H1 (cell line): Measurements from ENCODE around the gene TP53I13. TPM values are rescaled to one million over a fixed set of nuclear protein-coding genes. Genes with fewer than 3 reads are reported as not detected.

Experiments
- CTCF ChIA-PET: fragments of 300-600 bp; sonication (Branson Sonifier 250); formaldehyde crosslinking; loops from one replicate; lab custom pipeline; 2021; ENCODE audit not compliant: partially characterized antibody; lab: Charles Lee
- POLR2A ChIA-PET: fragments of 300-600 bp; sonication (Branson Sonifier 250); formaldehyde crosslinking; loops from one replicate; lab custom pipeline; 2021; ENCODE audit warnings: inconsistent platforms; ENCODE audit not compliant: partially characterized antibody; lab: Charles Lee
- DNase-seq, 2 experiments: peaks; one replicate each; pipeline versions ENCODE4 v3.0.0 to v3.0.0-alpha.2; 2010 to 2022; ENCODE audit warnings: low spot score in 2 of 2, low read depth in 1 of 2, mixed read lengths in 1 of 2
- FAIRE-seq: peaks from 2 replicates; lab custom pipeline; 2011; peaks lifted over from hg19 to GRCh38; lab: Jason Lieb, UNC
- H2AFZ ChIP-seq: 2 replicates; pipeline ENCODE4 v1.8.1; 2012; ENCODE audit warnings: low read length, inconsistent platforms
- H2AK5ac ChIP-seq: 2 replicates; pipeline ENCODE4 v1.6.1; 2013; ENCODE audit warnings: low read depth, low read length
- H2BK120ac ChIP-seq: replicated peaks from 2 replicates; pipeline ENCODE3; 2013; ENCODE audit warnings: low read depth, low read length, inconsistent platforms
- H2BK12ac ChIP-seq: 2 replicates; pipeline ENCODE4 v1.6.1; 2013; ENCODE audit warnings: low read depth, low read length
- H2BK15ac ChIP-seq: 2 replicates; pipeline ENCODE4 v1.6.1; 2013; ENCODE audit warnings: low read length
- H2BK20ac ChIP-seq: 2 replicates; pipeline ENCODE4 v1.6.1; 2013; ENCODE audit warnings: low read length
- H2BK5ac ChIP-seq: 2 replicates; pipeline ENCODE4 v1.6.1; 2013; ENCODE audit warnings: low read depth, low read length
- H3K14ac ChIP-seq: 2 replicates; pipeline ENCODE4 v1.6.1; 2013; ENCODE audit warnings: inconsistent platforms; ENCODE audit not compliant: insufficient read length
- H3K18ac ChIP-seq: 2 replicates; pipeline ENCODE4 v1.6.1; 2013; ENCODE audit warnings: low read length; ENCODE audit errors: extremely low read depth
- H3K23ac ChIP-seq: 2 replicates; pipeline ENCODE4 v1.6.1; 2013; ENCODE audit warnings: inconsistent platforms; ENCODE audit not compliant: insufficient read length
- H3K23me2 ChIP-seq: 2 replicates; pipeline ENCODE4 v1.6.1; 2013; ENCODE audit warnings: low read depth, low read length
- H3K27ac ChIP-seq: 2 replicates; pipeline ENCODE4 v1.6.1; 2011; ENCODE audit warnings: low read depth, low read length, inconsistent platforms
- H3K27me3 ChIP-seq, 4 experiments: replicated peaks in 1 of 4; 1 replicate in 1 of 4; 2 replicates in 3 of 4; pipeline versions ENCODE4 v1.6.1 to v1.8.1; 2011 to 2013; ENCODE audit warnings: low read length in 3 of 4, mild to moderate bottlenecking in 3 of 4, inconsistent platforms in 2 of 4, mixed read lengths in 2 of 4, moderate library complexity in 1 of 4; ENCODE audit not compliant: control insufficient read depth in 3 of 4, insufficient read depth in 3 of 4; ENCODE audit errors: extremely low read depth in 1 of 4
- H3K36me3 ChIP-seq, 4 experiments: 2 replicates each; pipeline versions ENCODE4 v1.6.1 to v1.8.1; 2011 to 2013; ENCODE audit warnings: mild to moderate bottlenecking in 4 of 4, low read length in 3 of 4, moderate library complexity in 2 of 4, control low read depth in 1 of 4, inconsistent platforms in 1 of 4; ENCODE audit not compliant: insufficient read depth in 4 of 4, control insufficient read depth in 2 of 4
- H3K4ac ChIP-seq: replicated peaks from 2 replicates; pipeline ENCODE3; 2013; ENCODE audit warnings: low read length, low read depth, mixed read lengths, inconsistent platforms; ENCODE audit not compliant: insufficient read length
- H3K4me1 ChIP-seq, 4 experiments: replicated peaks in 1 of 4; 1 replicate in 1 of 4; 2 replicates in 3 of 4; pipeline versions ENCODE4 v1.6.1 to v1.8.1; 2011 to 2013; ENCODE audit warnings: low read length in 3 of 4, inconsistent platforms in 2 of 4, mixed read lengths in 1 of 4; ENCODE audit not compliant: insufficient read depth in 4 of 4, control insufficient read depth in 3 of 4
- H3K4me2 ChIP-seq, 2 experiments: 2 replicates each; pipeline versions ENCODE4 v1.6.1 to v1.8.1; 2011 to 2013; ENCODE audit warnings: low read depth in 2 of 2, low read length in 2 of 2, control low read depth in 1 of 2, inconsistent platforms in 1 of 2, mild to moderate bottlenecking in 1 of 2; ENCODE audit not compliant: insufficient read depth in 1 of 2
- H3K4me3 ChIP-seq, 4 experiments: fragments of 200-600, 300-600 bp in 1 of 4; sonication (generic), shearing (Covaris generic), sonication (Bioruptor Twin) in 1 of 4; 2 replicates each; pipeline versions ENCODE4 v1.5.1 to v1.8.1; 2011 to 2016; ENCODE audit warnings: low read length in 4 of 4, low read depth in 3 of 4, control low read depth in 2 of 4, inconsistent platforms in 2 of 4, mild to moderate bottlenecking in 2 of 4, mixed read lengths in 1 of 4, moderate library complexity in 1 of 4; ENCODE audit not compliant: insufficient read depth in 2 of 4; ENCODE audit errors: extremely low read depth in 1 of 4
- H3K56ac ChIP-seq: replicated peaks from 2 replicates; pipeline ENCODE3; 2013; ENCODE audit warnings: low read depth, mild to moderate bottlenecking, mixed read lengths, low read length, inconsistent platforms; ENCODE audit not compliant: insufficient read length
- H3K79me1 ChIP-seq: 2 replicates; pipeline ENCODE4 v1.6.1; 2013; ENCODE audit warnings: low read depth, low read length, control low read depth
- H3K79me2 ChIP-seq, 2 experiments: 2 replicates each; pipeline versions ENCODE4 v1.6.1 to v1.8.1; 2012 to 2013; ENCODE audit warnings: low read length in 2 of 2, mild to moderate bottlenecking in 2 of 2, inconsistent platforms in 1 of 2; ENCODE audit not compliant: insufficient read depth in 2 of 2, control insufficient read depth in 1 of 2
- H3K9ac ChIP-seq, 4 experiments: replicated peaks in 1 of 4; 1 replicate in 1 of 4; 2 replicates in 3 of 4; pipeline versions ENCODE4 v1.6.1 to v1.8.1; 2011 to 2013; ENCODE audit warnings: low read depth in 3 of 4, low read length in 3 of 4, control low read depth in 2 of 4, mild to moderate bottlenecking in 2 of 4, moderate library complexity in 2 of 4, inconsistent platforms in 1 of 4; ENCODE audit errors: extremely low read depth in 1 of 4
- H3K9me3 ChIP-seq, 2 experiments: 2 replicates each; pipeline versions ENCODE4 v1.6.1 to v1.8.1; 2012 to 2013; ENCODE audit warnings: mild to moderate bottlenecking in 2 of 2, moderate library complexity in 2 of 2, control low read depth in 1 of 2, inconsistent platforms in 1 of 2, low read depth in 1 of 2, low read length in 1 of 2, mixed read lengths in 1 of 2; ENCODE audit not compliant: insufficient read depth in 2 of 2
- H4K20me1 ChIP-seq, 2 experiments: replicated peaks in 1 of 2; 2 replicates each; pipeline versions ENCODE3 to v1.8.1; 2011 to 2013; ENCODE audit warnings: inconsistent platforms in 2 of 2, low read length in 2 of 2, mild to moderate bottlenecking in 1 of 2; ENCODE audit not compliant: insufficient read depth in 2 of 2, control insufficient read depth in 1 of 2
- H4K5ac ChIP-seq: 2 replicates; pipeline ENCODE4 v1.6.1; 2013; ENCODE audit warnings: low read length, low read depth, mixed read lengths, inconsistent platforms; ENCODE audit not compliant: insufficient read length
- H4K8ac ChIP-seq: 2 replicates; pipeline ENCODE4 v1.8.0; 2013; ENCODE audit warnings: mild to moderate bottlenecking, moderate library complexity, low read length, inconsistent platforms; ENCODE audit not compliant: insufficient read depth; ENCODE audit errors: extremely low read depth
- H4K91ac ChIP-seq: replicated peaks from 2 replicates; pipeline ENCODE3; 2013; ENCODE audit warnings: low read length, mixed read lengths, inconsistent platforms; ENCODE audit not compliant: insufficient read length
- BCL11A ChIP-seq, 2 experiments: IDR thresholded peaks; one replicate each; pipeline ENCODE4 v1.6.1; 2011; ENCODE audit warnings: low read depth in 2 of 2, low read length in 2 of 2, mild to moderate bottlenecking in 2 of 2
- EGR1 ChIP-seq: IDR thresholded peaks from 2 replicates; pipeline ENCODE4 v1.6.1; 2011; ENCODE audit warnings: low read depth, low read length, borderline replicate concordance
- GABPA ChIP-seq: IDR thresholded peaks from 2 replicates; pipeline ENCODE4 v1.6.1; 2011; ENCODE audit warnings: mild to moderate bottlenecking, low read length, moderate library complexity, borderline replicate concordance; ENCODE audit not compliant: insufficient read depth
- JUN ChIP-seq: IDR thresholded peaks from 2 replicates; pipeline ENCODE4 v1.6.1; 2011; ENCODE audit warnings: low read depth, mild to moderate bottlenecking, improper control_type of control experiment, low read length
- KDM4A ChIP-seq: IDR thresholded peaks from one replicate; pipeline ENCODE4 v1.7.1; 2012; ENCODE audit warnings: low read depth, mild to moderate bottlenecking, moderate library complexity, low read length, inconsistent platforms; ENCODE audit not compliant: severe bottlenecking
- RNF2 ChIP-seq: fragments of 200-900, 300-1000 bp; sonication (generic); IDR thresholded peaks from 2 replicates; pipeline ENCODE4 v1.7.1; 2016; ENCODE audit warnings: borderline replicate concordance, low read depth, mild to moderate bottlenecking, antibody characterized with exemption, low read length; ENCODE audit not compliant: poor library complexity, severe bottlenecking; ENCODE audit errors: missing control alignments
- SIX5 ChIP-seq: IDR thresholded peaks from 2 replicates; pipeline ENCODE4 v1.6.1; 2011; ENCODE audit warnings: mild to moderate bottlenecking, low read depth, low read length
- USF2 ChIP-seq: IDR thresholded peaks from 2 replicates; pipeline ENCODE4 v1.6.1; 2011; ENCODE audit warnings: low read length, improper control_type of control experiment
- YY1 ChIP-seq: IDR thresholded peaks from 2 replicates; pipeline ENCODE4 v1.6.1; 2011; ENCODE audit warnings: low read depth, mild to moderate bottlenecking, low read length
- WGBS, 2 experiments: shearing (Covaris generic) in 1 of 2; methylation state at CpG; one replicate each; pipeline versions ENCODE4 v1.1.6 to v1.1.7; 2013 to 2015; ENCODE audit warnings: low lambda C conversion rate in 2 of 2, mixed read lengths in 2 of 2, inconsistent platforms in 1 of 2, low coverage in 1 of 2, missing lambda C conversion rate in 1 of 2; ENCODE audit not compliant: insufficient replicate concordance in 2 of 2, insufficient coverage in 1 of 2, insufficient read length in 1 of 2; ENCODE audit errors: extremely low coverage in 1 of 2, missing lambda C conversion rate in 1 of 2; 5-methylcytosine and 5-hydroxymethylcytosine counted together
- polyA plus RNA-seq, 7 experiments: library from polyadenylated mRNA; depleted of rRNA in 3 of 7; stranded (reverse) in 5 of 7; unstranded in 2 of 7; fragments of >200 nt in 5 of 7; fragments of 200-250 nt in 2 of 7; gene quantifications; 1 replicate in 5 of 7; 2 replicates in 1 of 7; 4 replicates in 1 of 7; pipeline versions ENCODE4 v1.2.1 to v1.2.3, GENCODE V29; 2011 to 2013; ENCODE audit warnings: missing spikeins in 2 of 7, mixed read lengths in 2 of 7
- total RNA-seq: library from RNA; stranded (reverse); fragmentation: NEBNext Ultra II Directional; extraction: Animal tissue kit (Norgen Biotek cat#: 25700); gene quantifications from 2 replicates; pipeline ENCODE4 v1.2.1, GENCODE V29; 2021

TP53I13 gene
- total and polyA plus RNA-seq, 2 of the 8 experiments (the other 6 are each of a cell fraction or from before 2014, with no cell fraction given): 22.4 to 35.7 TPM

DNA sequence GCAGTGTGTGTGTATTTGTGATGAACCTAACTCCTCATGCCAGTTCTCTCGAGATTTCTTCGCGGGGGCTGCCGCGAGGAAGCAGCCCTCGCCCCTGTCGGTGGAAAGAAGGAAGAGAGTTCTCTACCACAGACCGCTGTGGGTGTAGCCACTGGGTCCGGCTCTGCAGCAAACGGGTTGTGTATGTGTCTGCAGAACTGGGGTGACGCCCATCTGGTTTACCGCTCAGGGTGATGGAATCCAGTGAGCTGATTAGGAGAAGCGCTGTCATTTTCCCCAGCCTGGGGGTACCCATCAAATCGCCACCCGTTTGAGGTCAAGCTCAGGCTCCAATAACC, 46.5 kb downstream of the TP53I13 start:
- Histone ChIP-seq H3K14ac (no peak overlapping the region), H3K27ac (no peak overlapping the region), H3K23me2 (peaks cover 13% of the 10 kb centered on the region), H4K91ac (peak overlapping the region; percentile 35), H2BK20ac (no peak overlapping the region), H3K23ac (no peak overlapping the region), H2AK5ac (no peak overlapping the region), H2BK120ac (no peak overlapping the region), H3K4me2 (peak overlapping the region; percentile 90 to 96), H2BK15ac (peak overlapping the region; percentile 95; the same call in 1 of the 2 replicates), H3K27me3 (peaks cover 17 to 58% (median 46%) of the 10 kb centered on the region in 4 experiments), H2AFZ (no peak overlapping the region), H3K36me3 (peaks cover 0 to 7% (median 0%) of the 10 kb centered on the region in 4 experiments; a peak in 1 of 8 replicates), H4K8ac (peak overlapping the region; percentile 71), H3K18ac (peak overlapping the region; percentile 60; the same call in 1 of the 2 replicates), H3K9me3 (peaks cover 0 to 11% of the 10 kb centered on the region in 2 experiments; a peak in 1 of 4 replicates), H4K20me1 (peaks cover 3 to 5% of the 10 kb centered on the region in 2 experiments), H3K79me2 (no peaks in the 10 kb centered on the region), H2BK12ac (no peak overlapping the region), H3K56ac (no peak overlapping the region), H3K9ac (no peak overlapping the region), H4K5ac (no peak overlapping the region), H3K79me1 (0 out of 2 replicates have a peak, but pooled peaks cover 2% of the 10 kb centered on the region), H2BK5ac (no peak overlapping the region), H3K4me3 (peak overlapping the region; percentile 36 to 60 (median 50); a peak in 5 of 8 replicates), H3K4ac (no peak overlapping the region), H3K4me1 (peaks cover 11 to 45% (median 35%) of the 10 kb centered on the region in 4 experiments)
- ChIA-PET CTCF (interaction anchor here (0.7 to 13.1 kb wide), 8 partner anchors 11 to 147 kb away, joined by 3 to 193 read pairs (median 71); partner anchors contain the start of genes ABHD15, ANKRD13B and TP53I13), POLR2A (interaction anchor here (0.9 to 4.3 kb wide), 4 partner anchors 8 to 170 kb away, joined by 3 to 30 read pairs (median 4); partner anchors contain the start of gene ANKRD13B)
- WGBS, 2 experiments: 62% methylated on average over 15 of the region's 15 CpGs; no CpG with 5 or more reads in 1 of the 2 experiments
- FAIRE-seq (no peak), DNase-seq (no peak)
- TF ChIP-seq KDM4A (no peak), JUN (no peak), BCL11A (IDR thresholded peaks at IDR 0.05; ENCODE audit: low read depth in 2 of 2, low read length in 2 of 2) (no peak), EGR1 (no peak), GABPA (no peak), YY1 (no peak), SIX5 (no peak), RNF2 (no peak), USF2 (no peak)
